ENCODE results near the gene YWHAG. TPM values are rescaled to one million over a fixed set of nuclear protein-coding genes. Genes with fewer than 3 reads are reported as not detected.
A peak's percentile ranks its signal among the peaks of the same experiment; 100 is the strongest.

Gene YWHAG
- total and polyA plus RNA-seq, 9 of the 15 experiments (the other 6 are each of a cell fraction or from before 2014, with no cell fraction given) = 30.4 to 246 (median 94.5) TPM

DNA sequence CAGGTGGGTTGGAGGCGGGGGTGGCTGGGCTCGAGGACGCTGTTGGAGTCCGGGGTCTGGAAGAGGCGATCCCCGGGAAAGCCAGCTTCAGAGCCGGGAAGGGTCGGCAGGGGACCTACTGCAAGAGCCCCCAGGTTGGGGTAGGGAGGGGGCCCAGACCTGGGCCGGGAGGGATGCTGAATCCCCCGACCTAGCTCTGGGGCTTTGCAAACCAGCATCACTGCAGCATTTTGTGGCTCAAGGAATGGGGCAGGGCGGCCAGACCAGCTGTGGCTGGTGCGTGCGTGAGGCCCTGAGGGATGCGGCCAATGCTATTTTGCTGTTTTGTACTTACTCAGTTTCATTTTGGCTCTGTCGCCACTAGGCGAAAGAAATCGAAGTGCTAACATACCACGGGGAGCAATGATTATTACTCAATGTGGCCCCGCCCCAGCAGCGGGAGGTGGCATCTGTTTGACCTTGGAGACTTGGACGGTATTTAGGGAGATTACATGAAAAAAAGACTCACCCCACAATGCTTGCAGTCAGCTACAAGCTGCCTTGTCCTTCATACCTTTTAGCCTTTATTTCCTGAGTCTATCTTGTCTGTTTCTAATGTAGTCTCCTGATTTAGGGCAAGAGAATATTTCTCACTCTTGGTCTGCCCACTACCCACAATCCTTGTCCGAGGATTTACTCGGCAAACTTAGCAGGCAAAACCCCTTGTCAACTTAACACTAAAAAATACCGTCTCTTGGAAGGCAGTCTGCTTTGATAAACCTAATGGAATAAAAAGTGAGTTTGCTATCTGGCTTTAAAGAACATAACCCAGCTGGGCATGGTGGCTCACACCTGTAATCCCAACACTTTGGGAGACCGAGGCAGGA is 40.1 kb downstream of the YWHAG start (continued):
- peak; percentile 8 for TF ChIP-seq POLR2B (IDR thresholded peaks at IDR 0.05; ENCODE audit: low read depth, partially characterized antibody)
- TF ChIP-seq, protein P1, sequence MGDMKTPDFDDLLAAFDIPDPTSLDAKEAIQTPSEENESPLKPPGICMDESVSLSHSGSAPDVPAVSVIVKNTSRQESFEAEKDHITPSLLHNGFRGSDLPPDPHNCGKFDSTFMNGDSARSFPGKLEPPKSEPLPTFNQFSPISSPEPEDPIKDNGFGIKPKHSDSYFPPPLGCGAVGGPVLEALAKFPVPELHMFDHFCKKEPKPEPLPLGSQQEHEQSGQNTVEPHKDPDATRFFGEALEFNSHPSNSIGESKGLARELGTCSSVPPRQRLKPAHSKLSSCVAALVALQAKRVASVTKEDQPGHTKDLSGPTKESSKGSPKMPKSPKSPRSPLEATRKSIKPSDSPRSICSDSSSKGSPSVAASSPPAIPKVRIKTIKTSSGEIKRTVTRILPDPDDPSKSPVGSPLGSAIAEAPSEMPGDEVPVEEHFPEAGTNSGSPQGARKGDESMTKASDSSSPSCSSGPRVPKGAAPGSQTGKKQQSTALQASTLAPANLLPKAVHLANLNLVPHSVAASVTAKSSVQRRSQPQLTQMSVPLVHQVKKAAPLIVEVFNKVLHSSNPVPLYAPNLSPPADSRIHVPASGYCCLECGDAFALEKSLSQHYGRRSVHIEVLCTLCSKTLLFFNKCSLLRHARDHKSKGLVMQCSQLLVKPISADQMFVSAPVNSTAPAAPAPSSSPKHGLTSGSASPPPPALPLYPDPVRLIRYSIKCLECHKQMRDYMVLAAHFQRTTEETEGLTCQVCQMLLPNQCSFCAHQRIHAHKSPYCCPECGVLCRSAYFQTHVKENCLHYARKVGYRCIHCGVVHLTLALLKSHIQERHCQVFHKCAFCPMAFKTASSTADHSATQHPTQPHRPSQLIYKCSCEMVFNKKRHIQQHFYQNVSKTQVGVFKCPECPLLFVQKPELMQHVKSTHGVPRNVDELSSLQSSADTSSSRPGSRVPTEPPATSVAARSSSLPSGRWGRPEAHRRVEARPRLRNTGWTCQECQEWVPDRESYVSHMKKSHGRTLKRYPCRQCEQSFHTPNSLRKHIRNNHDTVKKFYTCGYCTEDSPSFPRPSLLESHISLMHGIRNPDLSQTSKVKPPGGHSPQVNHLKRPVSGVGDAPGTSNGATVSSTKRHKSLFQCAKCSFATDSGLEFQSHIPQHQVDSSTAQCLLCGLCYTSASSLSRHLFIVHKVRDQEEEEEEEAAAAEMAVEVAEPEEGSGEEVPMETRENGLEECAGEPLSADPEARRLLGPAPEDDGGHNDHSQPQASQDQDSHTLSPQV (IDR thresholded peaks at IDR 0.05) = 0 out of 2 replicates have a peak, but pooled peaks have one; percentile 24
- TF ChIP-seq, protein P2, sequence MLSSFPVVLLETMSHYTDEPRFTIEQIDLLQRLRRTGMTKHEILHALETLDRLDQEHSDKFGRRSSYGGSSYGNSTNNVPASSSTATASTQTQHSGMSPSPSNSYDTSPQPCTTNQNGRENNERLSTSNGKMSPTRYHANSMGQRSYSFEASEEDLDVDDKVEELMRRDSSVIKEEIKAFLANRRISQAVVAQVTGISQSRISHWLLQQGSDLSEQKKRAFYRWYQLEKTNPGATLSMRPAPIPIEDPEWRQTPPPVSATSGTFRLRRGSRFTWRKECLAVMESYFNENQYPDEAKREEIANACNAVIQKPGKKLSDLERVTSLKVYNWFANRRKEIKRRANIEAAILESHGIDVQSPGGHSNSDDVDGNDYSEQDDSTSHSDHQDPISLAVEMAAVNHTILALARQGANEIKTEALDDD (IDR thresholded peaks at IDR 0.05) = peak; percentile 42; the same call in 1 of the 2 replicates
- peak; percentile 80 for TF ChIP-seq SAP30 (IDR thresholded peaks at IDR 0.05; ENCODE audit: borderline replicate concordance, insufficient read depth, low read depth, low read length, poor library complexity, severe bottlenecking)
- TF ChIP-seq HSF4 (CRISPR knock-in tag; IDR thresholded peaks at IDR 0.05; ENCODE audit: borderline replicate concordance) = no peak
- no peak; the same call in 1 of the 2 replicates for TF ChIP-seq ZC3H4 (CRISPR knock-in tag; IDR thresholded peaks at IDR 0.05; ENCODE audit: borderline replicate concordance)
- TF ChIP-seq SRSF9 (IDR thresholded peaks at IDR 0.05; ENCODE audit: borderline replicate concordance, low read depth, low read length) = no peak
- TF ChIP-seq, protein P3, sequence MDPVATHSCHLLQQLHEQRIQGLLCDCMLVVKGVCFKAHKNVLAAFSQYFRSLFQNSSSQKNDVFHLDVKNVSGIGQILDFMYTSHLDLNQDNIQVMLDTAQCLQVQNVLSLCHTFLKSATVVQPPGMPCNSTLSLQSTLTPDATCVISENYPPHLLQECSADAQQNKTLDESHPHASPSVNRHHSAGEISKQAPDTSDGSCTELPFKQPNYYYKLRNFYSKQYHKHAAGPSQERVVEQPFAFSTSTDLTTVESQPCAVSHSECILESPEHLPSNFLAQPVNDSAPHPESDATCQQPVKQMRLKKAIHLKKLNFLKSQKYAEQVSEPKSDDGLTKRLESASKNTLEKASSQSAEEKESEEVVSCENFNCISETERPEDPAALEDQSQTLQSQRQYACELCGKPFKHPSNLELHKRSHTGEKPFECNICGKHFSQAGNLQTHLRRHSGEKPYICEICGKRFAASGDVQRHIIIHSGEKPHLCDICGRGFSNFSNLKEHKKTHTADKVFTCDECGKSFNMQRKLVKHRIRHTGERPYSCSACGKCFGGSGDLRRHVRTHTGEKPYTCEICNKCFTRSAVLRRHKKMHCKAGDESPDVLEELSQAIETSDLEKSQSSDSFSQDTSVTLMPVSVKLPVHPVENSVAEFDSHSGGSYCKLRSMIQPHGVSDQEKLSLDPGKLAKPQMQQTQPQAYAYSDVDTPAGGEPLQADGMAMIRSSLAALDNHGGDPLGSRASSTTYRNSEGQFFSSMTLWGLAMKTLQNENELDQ (CRISPR knock-in tag; IDR thresholded peaks at IDR 0.05; ENCODE audit: borderline replicate concordance) = no peak
- no peak; the same call in 1 of the 2 replicates for TF ChIP-seq NR1H2 (CRISPR knock-in tag; IDR thresholded peaks at IDR 0.05)
- TF ChIP-seq PPARD (CRISPR knock-in tag; IDR thresholded peaks at IDR 0.05) = no peak
- no peak; the same call in 1 of the 2 replicates for TF ChIP-seq CC2D1A (IDR thresholded peaks at IDR 0.05)
- no peak for TF ChIP-seq PRMT5 (CRISPR knock-in tag; IDR thresholded peaks at IDR 0.05)
- peak; percentile 59 for TF ChIP-seq CREM (IDR thresholded peaks at IDR 0.05; ENCODE audit: low read depth)
- TF ChIP-seq TSC22D4 (tag; IDR thresholded peaks at IDR 0.05) = no peak
- no peak for TF ChIP-seq ZNF217 (CRISPR knock-in tag; IDR thresholded peaks at IDR 0.05)
- TF ChIP-seq ZNF347 (CRISPR knock-in tag; IDR thresholded peaks at IDR 0.05; ENCODE audit: low read depth) = 0 out of 2 replicates have a peak, but pooled peaks have one; percentile 59
- TF ChIP-seq ZSCAN29 (IDR thresholded peaks at IDR 0.05) = peak; percentile 59; the same call in 1 of the 2 replicates
- TF ChIP-seq NCOA1 (IDR thresholded peaks at IDR 0.05; ENCODE audit: low read depth) = no peak
- TF ChIP-seq MYC (IDR thresholded peaks at IDR 0.05; ENCODE audit: low read depth, low read length) = peak; percentile 64
- TF ChIP-seq MYC (CRISPR knock-in tag; IDR thresholded peaks at IDR 0.05; ENCODE audit: borderline replicate concordance, low read depth) = peak; percentile 17; the same call in 1 of the 2 replicates
- no peak for TF ChIP-seq JUNB (CRISPR knock-in tag; conservative IDR thresholded peaks at IDR 0.05)
